Tibial nerve (tissue), 3 donors: ENCODE measurements around the gene CMTM8.

Experiments
- CTCF ChIP-seq, 5 experiments: fragments of 200-600 bp in 3 of 5; fragments of 450-650 bp in 2 of 5; sonication (generic) in 3 of 5; IDR thresholded peaks; one replicate each; pipeline ENCODE4 v1.5.1; 2016 to 2019; ENCODE audit warnings: antibody characterized with exemption in 5 of 5, mild to moderate bottlenecking in 3 of 5, moderate library complexity in 2 of 5
- POLR2A ChIP-seq, 2 donors: fragments of 450-650 bp; IDR thresholded peaks; one replicate each; pipeline ENCODE4 v1.6.1; 2017; ENCODE audit warnings: antibody characterized with exemption in 2 of 2, mild to moderate bottlenecking in 2 of 2, moderate library complexity in 2 of 2

DNA sequence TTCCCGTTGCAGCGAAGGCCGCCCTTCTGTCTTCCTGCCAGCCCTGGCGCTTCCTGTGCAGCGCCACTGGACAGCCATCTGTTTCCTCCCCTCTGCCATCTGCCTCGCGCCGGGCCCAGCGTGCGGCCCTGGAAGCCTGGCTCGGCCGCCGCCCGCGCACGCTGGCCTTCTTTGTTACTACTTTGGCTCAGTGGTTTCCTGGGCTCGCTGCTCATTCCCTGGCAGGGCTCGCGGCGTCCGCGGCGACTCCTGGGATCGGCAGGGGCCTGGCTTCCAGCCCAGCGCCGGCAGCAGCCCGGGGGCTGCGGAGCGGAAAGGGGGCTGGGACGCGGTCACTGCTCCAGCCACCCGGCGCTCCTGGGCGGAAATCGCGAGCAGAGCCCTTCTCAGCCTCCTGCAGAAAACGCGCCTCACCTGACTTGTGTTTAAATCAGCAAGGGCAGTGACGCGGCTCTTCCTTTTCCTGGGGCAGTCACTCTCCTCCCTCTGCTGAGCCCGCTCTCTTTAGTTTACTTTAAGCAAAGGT, 163.1 kb downstream of the CMTM8 start:
- TF ChIP-seq POLR2A (IDR thresholded peaks at IDR 0.05) (peak in 1 of 2 donors; percentile 40), CTCF (IDR thresholded peaks at IDR 0.05) (no peak)
